Fibroblast of skin of back (primary cell): ENCODE results near the gene GPR52.

Source experiments
- DNase-seq: peaks from one replicate; pipeline ENCODE4 v3.0.0-alpha.2; 2013

The GPR52 gene

GRCh38 chr1:174466607-174467006 lies 18.8 kb downstream of the GPR52 start:
- DNase-seq, result no peak

- DNase-seq, result no peak
Measured at GRCh38 chr1:174469052-174469451, 21.3 kb downstream of the GPR52 start.

GRCh38 chr1:174469687-174470086 lies 21.9 kb downstream of the GPR52 start:
- DNase-seq, result no peak

GRCh38 chr1:174479281-174479680 lies 31.5 kb downstream of the GPR52 start:
- no peak for DNase-seq

- no peak for DNase-seq
Measured at GRCh38 chr1:174480324-174480723, 32.6 kb downstream of the GPR52 start.

GRCh38 chr1:174491606-174492005 lies 43.8 kb downstream of the GPR52 start:
- no peak for DNase-seq

- no peak for DNase-seq
Measured at GRCh38 chr1:174497478-174497877, 49.7 kb downstream of the GPR52 start.
